Panc1 (cell line): ENCODE data around the gene CACNA2D3. TPM values are rescaled to one million over a fixed set of nuclear protein-coding genes. Genes with fewer than 3 reads are reported as not detected.

Experiments used
- ATAC-seq: fragments of 200-7000 bp; cut with Tn5 transposase; 2 replicates; pipeline ENCODE4 v1.9.1; 2020; ENCODE audit warnings: mild to moderate bottlenecking, moderate library complexity
- BruUV-seq: library from RNA; stranded (reverse); fragments of 400-500 nt; replicated peaks from 2 replicates; lab custom pipeline; 2021; lab: Mats Ljungman, UMichigan
- CTCF ChIA-PET: fragments of 300-600 bp; sonication (Branson Sonifier 250); formaldehyde crosslinking; loops from one replicate; lab custom pipeline; 2022; ENCODE audit warnings: antibody characterized with exemption; lab: Charles Lee
- POLR2A ChIA-PET: fragments of 300-600 bp; sonication (Branson Sonifier 250); formaldehyde crosslinking; loops from one replicate; lab custom pipeline; 2022; ENCODE audit warnings: antibody characterized with exemption; lab: Charles Lee
- DNase-seq: peaks from one replicate; pipeline ENCODE4 v3.0.0-alpha.2; 2010; ENCODE audit warnings: low read depth, low spot score
- H3K27ac ChIP-seq: 2 replicates; pipeline ENCODE4 v1.5.1; 2011; ENCODE audit warnings: mild to moderate bottlenecking, low read length, inconsistent platforms
- H3K27me3 ChIP-seq: fragments of 200-500 bp; sonication (Bioruptor generic); 2 replicates; pipeline ENCODE4 v1.6.0; 2014; ENCODE audit warnings: low read length, inconsistent platforms; ENCODE audit not compliant: control insufficient read depth, insufficient read depth
- H3K36me3 ChIP-seq: fragments of 200-500 bp; sonication (Bioruptor generic); 2 replicates; pipeline ENCODE4 v1.5.1; 2014; ENCODE audit warnings: inconsistent platforms, mild to moderate bottlenecking, low read length, moderate library complexity; ENCODE audit not compliant: control insufficient read depth, insufficient read depth
- H3K4me1 ChIP-seq: 2 replicates; pipeline ENCODE4 v1.5.1; 2011; ENCODE audit warnings: inconsistent platforms, mild to moderate bottlenecking, low read length, moderate library complexity; ENCODE audit not compliant: control insufficient read depth, insufficient read depth
- H3K4me3 ChIP-seq, 2 experiments: 2 replicates each; pipeline ENCODE4 v1.5.1; 2011 to 2012; ENCODE audit warnings: low read depth in 2 of 2, low read length in 2 of 2, mild to moderate bottlenecking in 2 of 2, inconsistent platforms in 1 of 2, moderate library complexity in 1 of 2
- H3K9me3 ChIP-seq: fragments of 200-500 bp; sonication (Bioruptor generic); 2 replicates; pipeline ENCODE4 v1.5.1; 2014; ENCODE audit warnings: low read depth, mild to moderate bottlenecking, inconsistent platforms, low read length, moderate library complexity; ENCODE audit not compliant: control insufficient read depth, insufficient read depth
- POLR2AphosphoS5 ChIP-seq: IDR thresholded peaks from 2 replicates; pipeline ENCODE4 v1.6.1; 2012; ENCODE audit warnings: mild to moderate bottlenecking, low read depth, low read length, moderate library complexity
- SIN3A ChIP-seq: IDR thresholded peaks from 2 replicates; pipeline ENCODE4 v1.6.1; 2012; ENCODE audit warnings: low read depth, mild to moderate bottlenecking, low read length, moderate library complexity, borderline replicate concordance; ENCODE audit not compliant: insufficient read depth
- TCF7L2 ChIP-seq: IDR thresholded peaks from 2 replicates; pipeline ENCODE4 v1.6.1; 2011; ENCODE audit warnings: mild to moderate bottlenecking, low read depth, low read length, inconsistent platforms
- in situ Hi-C: cut with HindIII; loops from 2 replicates; pipeline ENCODE4 v1.10.0; 2016; ENCODE audit warnings: low sequenced_read_pairs, low pct_unique_long_range_greater_than_20kb
- intact Hi-C: fragments of 100-400 bp; cut with micrococcal nuclease; formaldehyde crosslinking; loops from one replicate; pipeline ENCODE4 v1.10.0; 2022; ENCODE audit not compliant: unreplicated experiment
- total RNA-seq: library from RNA; stranded (reverse); gene quantifications from one replicate; pipeline ENCODE4 v1.2.1, GENCODE V29; 2021; ENCODE audit not compliant: unreplicated experiment
- TF ChIP-seq, protein P1 (sequence below), 2 experiments: IDR thresholded peaks; 2 replicates each; pipeline ENCODE4 v1.6.1; 2011 to 2012; ENCODE audit warnings: low read depth in 2 of 2, control low read depth in 1 of 2, low read length in 1 of 2, mild to moderate bottlenecking in 1 of 2, moderate library complexity in 1 of 2; ENCODE audit not compliant: insufficient read depth in 1 of 2
- TF ChIP-seq, protein P2 (sequence below): fragments of 450-650 bp; IDR thresholded peaks from 2 replicates; pipeline ENCODE4 v1.5.1; 2017; ENCODE audit warnings: mild to moderate bottlenecking

Gene CACNA2D3
- total RNA-seq, 1 experiment from 2014 or later: 0.41 TPM

DNA sequence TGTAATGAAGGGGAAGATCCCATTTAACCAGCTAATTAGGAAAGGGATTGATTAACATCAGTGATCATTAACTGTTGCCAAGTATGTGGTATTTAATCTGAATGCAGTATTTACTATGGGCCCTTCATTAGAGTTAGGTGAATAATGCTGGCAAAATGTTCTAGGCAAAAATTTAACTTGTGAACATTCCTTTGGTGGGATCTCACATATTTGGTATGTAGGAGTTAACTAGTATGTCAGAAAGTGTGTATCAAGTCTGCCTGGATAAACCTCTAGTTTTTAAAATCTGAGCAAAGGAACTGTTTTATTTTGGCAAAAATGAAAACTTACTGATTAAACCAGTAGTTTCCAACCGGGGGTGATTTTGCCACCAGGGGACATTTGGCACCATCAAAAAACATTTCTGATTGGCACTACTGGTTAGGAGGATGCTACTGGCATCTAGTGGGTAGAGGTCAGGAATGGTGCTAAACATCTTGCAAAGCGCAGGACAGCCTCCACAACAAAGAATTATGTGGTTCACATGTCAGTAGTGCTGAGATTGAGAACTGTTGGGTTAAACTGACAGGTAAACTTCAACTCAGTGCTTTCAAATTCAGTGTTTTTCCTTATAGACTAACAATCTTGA is 783.0 kb downstream of the CACNA2D3 start:
- no peaks in the 10 kb centered on the region for H3K27me3 ChIP-seq
- intact Hi-C loops: no loop called here
- ChIA-PET POLR2A (no interaction called here), CTCF (no interaction called here)
- no peak overlapping the region for H3K4me3 ChIP-seq
- TF ChIP-seq POLR2AphosphoS5 (no peak), SIN3A (no peak), TCF7L2 (no peak)
- TF ChIP-seq, protein P1, sequence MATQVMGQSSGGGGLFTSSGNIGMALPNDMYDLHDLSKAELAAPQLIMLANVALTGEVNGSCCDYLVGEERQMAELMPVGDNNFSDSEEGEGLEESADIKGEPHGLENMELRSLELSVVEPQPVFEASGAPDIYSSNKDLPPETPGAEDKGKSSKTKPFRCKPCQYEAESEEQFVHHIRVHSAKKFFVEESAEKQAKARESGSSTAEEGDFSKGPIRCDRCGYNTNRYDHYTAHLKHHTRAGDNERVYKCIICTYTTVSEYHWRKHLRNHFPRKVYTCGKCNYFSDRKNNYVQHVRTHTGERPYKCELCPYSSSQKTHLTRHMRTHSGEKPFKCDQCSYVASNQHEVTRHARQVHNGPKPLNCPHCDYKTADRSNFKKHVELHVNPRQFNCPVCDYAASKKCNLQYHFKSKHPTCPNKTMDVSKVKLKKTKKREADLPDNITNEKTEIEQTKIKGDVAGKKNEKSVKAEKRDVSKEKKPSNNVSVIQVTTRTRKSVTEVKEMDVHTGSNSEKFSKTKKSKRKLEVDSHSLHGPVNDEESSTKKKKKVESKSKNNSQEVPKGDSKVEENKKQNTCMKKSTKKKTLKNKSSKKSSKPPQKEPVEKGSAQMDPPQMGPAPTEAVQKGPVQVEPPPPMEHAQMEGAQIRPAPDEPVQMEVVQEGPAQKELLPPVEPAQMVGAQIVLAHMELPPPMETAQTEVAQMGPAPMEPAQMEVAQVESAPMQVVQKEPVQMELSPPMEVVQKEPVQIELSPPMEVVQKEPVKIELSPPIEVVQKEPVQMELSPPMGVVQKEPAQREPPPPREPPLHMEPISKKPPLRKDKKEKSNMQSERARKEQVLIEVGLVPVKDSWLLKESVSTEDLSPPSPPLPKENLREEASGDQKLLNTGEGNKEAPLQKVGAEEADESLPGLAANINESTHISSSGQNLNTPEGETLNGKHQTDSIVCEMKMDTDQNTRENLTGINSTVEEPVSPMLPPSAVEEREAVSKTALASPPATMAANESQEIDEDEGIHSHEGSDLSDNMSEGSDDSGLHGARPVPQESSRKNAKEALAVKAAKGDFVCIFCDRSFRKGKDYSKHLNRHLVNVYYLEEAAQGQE (IDR thresholded peaks at IDR 0.05; ENCODE audit: insufficient read depth in 1 of 2, low read depth in 2 of 2, low read length in 1 of 2): no peak
- TF ChIP-seq, protein P2, sequence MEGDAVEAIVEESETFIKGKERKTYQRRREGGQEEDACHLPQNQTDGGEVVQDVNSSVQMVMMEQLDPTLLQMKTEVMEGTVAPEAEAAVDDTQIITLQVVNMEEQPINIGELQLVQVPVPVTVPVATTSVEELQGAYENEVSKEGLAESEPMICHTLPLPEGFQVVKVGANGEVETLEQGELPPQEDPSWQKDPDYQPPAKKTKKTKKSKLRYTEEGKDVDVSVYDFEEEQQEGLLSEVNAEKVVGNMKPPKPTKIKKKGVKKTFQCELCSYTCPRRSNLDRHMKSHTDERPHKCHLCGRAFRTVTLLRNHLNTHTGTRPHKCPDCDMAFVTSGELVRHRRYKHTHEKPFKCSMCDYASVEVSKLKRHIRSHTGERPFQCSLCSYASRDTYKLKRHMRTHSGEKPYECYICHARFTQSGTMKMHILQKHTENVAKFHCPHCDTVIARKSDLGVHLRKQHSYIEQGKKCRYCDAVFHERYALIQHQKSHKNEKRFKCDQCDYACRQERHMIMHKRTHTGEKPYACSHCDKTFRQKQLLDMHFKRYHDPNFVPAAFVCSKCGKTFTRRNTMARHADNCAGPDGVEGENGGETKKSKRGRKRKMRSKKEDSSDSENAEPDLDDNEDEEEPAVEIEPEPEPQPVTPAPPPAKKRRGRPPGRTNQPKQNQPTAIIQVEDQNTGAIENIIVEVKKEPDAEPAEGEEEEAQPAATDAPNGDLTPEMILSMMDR: no peak
- no TSS peak for BruUV-seq
- H3K36me3 ChIP-seq: no peaks in the 10 kb centered on the region
- H3K27ac ChIP-seq: no peak overlapping the region
- DNase-seq (no peak), ATAC-seq (no peak)
- no peaks in the 10 kb centered on the region for H3K9me3 ChIP-seq
- no peaks in the 10 kb centered on the region for H3K4me1 ChIP-seq
- in situ Hi-C loops: no loop called here

DNA sequence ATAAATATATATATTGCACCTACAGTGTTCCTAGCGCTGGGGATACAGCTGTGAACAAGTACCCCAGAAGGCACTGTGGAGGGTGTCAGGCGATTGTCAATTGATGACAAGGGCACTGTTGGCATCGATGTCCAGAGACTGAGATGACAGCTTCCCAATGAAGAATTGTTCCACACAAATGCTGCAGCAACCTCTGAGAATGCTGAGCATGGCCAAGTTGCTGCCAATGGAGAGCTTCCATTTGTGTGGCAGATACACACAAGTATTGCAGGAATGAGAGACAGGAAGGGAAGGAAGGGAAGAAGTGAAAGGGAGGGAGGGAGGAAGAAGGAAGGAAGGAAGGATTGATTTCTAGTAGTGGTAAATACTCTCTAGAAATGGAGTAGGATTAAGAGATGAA is 783.6 kb downstream of the CACNA2D3 start:
- BruUV-seq: no TSS peak
- no peak overlapping the region for H3K27ac ChIP-seq

More for the DNA sequence above, 783.6 kb downstream of the CACNA2D3 start:
- Histone ChIP-seq H3K27me3 (no peaks in the 10 kb centered on the region), H3K4me3 (no peak overlapping the region), H3K36me3 (no peaks in the 10 kb centered on the region), H3K9me3 (no peaks in the 10 kb centered on the region), H3K4me1 (no peaks in the 10 kb centered on the region)
- intact Hi-C loops: no loop called here
- in situ Hi-C loops: no loop called here
- TF ChIP-seq, protein P1 (IDR thresholded peaks at IDR 0.05; ENCODE audit: insufficient read depth in 1 of 2, low read depth in 2 of 2, low read length in 1 of 2): no peak
- TF ChIP-seq, protein P2: no peak
- TF ChIP-seq SIN3A: no peak
- no peak for TF ChIP-seq TCF7L2
- TF ChIP-seq POLR2AphosphoS5: no peak
- ChIA-PET POLR2A (no interaction called here), CTCF (no interaction called here)
- DNase-seq (no peak), ATAC-seq (no peak)
